ENCODE results near the gene KIRREL3. TPM values are rescaled to one million over a fixed set of nuclear protein-coding genes. Genes with fewer than 3 reads are reported as not detected.

The KIRREL3 gene
- total and polyA plus RNA-seq, 9 of the 15 experiments (the other 6 are each of a cell fraction or from before 2014, with no cell fraction given) = 0.04 to 0.10 TPM; not detected in 7

DNA sequence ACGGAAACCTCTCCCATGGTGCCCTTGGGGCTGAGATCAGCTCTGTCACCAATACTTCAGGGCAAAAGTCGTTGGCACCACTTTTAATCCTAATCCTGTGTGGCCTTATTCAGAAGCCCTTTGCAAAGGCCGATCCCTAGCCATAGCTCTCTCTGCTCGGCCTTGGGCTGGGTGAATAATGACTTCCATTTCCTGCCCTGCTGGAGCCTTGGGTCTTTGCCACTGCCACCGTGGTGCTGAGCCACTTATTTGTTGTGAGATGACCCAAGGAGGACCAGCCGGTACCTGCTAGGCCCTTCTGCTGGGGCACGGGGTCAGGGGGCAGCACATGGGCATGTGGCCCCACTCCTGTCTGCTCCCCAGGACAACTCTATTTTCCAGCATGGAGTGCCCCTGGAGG, 456.9 kb downstream of the KIRREL3 start:
- H3K9me1 ChIP-seq (ENCODE audit: control insufficient read depth, insufficient read depth, low read length) = peaks cover 3% of the 10 kb centered on the region
- H3K4me1 ChIP-seq (replicated peaks in 1 of 2; ENCODE audit: control insufficient read depth in 2 of 2, insufficient read depth in 2 of 2, low read length in 2 of 2) = no peaks in the 10 kb centered on the region
- intact Hi-C loops (cut with micrococcal nuclease) = no loop called here
- H3K27me3 ChIP-seq (ENCODE audit: control insufficient read depth in 2 of 2, insufficient read depth in 2 of 2, low read length in 2 of 2) = peaks cover 2 to 59% of the 10 kb centered on the region in 2 experiments; a peak in 4 of 5 replicates
- H3K4me2 ChIP-seq (ENCODE audit: insufficient read depth, low read length) = no peak overlapping the region
- BruUV-seq (replicated peaks) = no TSS peak
- in situ Hi-C loops (cut with MboI) = no loop called here
- no peak for FAIRE-seq
- ChIA-PET CTCF (ENCODE audit: low intra/inter-chr PET ratio) (no interaction called here), POLR2A (interaction anchor here (0.6 to 1.2 kb wide), 2 partner anchors 11 to 543 kb away, joined by 3 to 4 read pairs; no protein-coding TSS in a partner anchor)
- no peak overlapping the region for H3K27ac ChIP-seq (ENCODE audit: extremely low read depth, low read depth, low read length)
- DNase-seq (ENCODE audit: extremely low read depth in 1 of 4, low spot score in 3 of 4) = no peak
- no peak overlapping the region for H3K4me3 ChIP-seq
- H3K9ac ChIP-seq (ENCODE audit: insufficient read depth in 1 of 2, low read depth in 2 of 2, low read length in 2 of 2) = no peak overlapping the region
- 3% methylated on average over 7 of the region's 7 CpGs for WGBS (ENCODE audit: insufficient coverage, low coverage, missing lambda C conversion rate)
- no peaks in the 10 kb centered on the region for H3K9me3 ChIP-seq (replicated peaks; ENCODE audit: control insufficient read depth, insufficient read depth, low read depth, low read length)
- no peaks in the 10 kb centered on the region for H3K36me3 ChIP-seq (ENCODE audit: control insufficient read depth, insufficient read depth, low read length)
- TF ChIP-seq POLR2AphosphoS2 (IDR thresholded peaks at IDR 0.05; ENCODE audit: low read length) (no peak), ZNF354B (CRISPR knock-in tag; IDR thresholded peaks at IDR 0.05) (no peak), TCF7L2 (IDR thresholded peaks at IDR 0.05; ENCODE audit: low read depth, low read length) (no peak), ZNF449 (CRISPR knock-in tag; IDR thresholded peaks at IDR 0.05) (no peak), MITF (IDR thresholded peaks at IDR 0.05) (no peak)
- TF ChIP-seq, protein P1, sequence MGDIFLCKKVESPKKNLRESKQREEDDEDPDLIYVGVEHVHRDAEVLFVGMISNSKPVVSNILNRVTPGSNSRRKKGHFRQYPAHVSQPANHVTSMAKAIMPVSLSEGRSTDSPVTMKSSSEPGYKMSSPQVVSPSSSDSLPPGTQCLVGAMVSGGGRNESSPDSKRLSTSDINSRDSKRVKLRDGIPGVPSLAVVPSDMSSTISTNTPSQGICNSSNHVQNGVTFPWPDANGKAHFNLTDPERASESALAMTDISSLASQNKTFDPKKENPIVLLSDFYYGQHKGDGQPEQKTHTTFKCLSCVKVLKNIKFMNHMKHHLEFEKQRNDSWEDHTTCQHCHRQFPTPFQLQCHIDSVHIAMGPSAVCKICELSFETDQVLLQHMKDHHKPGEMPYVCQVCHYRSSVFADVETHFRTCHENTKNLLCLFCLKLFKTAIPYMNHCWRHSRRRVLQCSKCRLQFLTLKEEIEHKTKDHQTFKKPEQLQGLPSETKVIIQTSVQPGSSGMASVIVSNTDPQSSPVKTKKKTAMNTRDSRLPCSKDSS (IDR thresholded peaks at IDR 0.05; ENCODE audit: low read depth, partially characterized antibody) = no peak
- H4K20me1 ChIP-seq (replicated peaks; ENCODE audit: control insufficient read depth, insufficient read depth, low read length) = no peaks in the 10 kb centered on the region
- no peak for ATAC-seq
- H2AFZ ChIP-seq (ENCODE audit: low read depth, low read length) = no peak overlapping the region
- H3K79me2 ChIP-seq (ENCODE audit: control insufficient read depth, insufficient read depth, low read length) = no peaks in the 10 kb centered on the region

Data from K562 (cell line).